HepG2 (cell line): ENCODE results near the gene PEAK1. TPM values are rescaled to one million over a fixed set of nuclear protein-coding genes. Genes with fewer than 3 reads are reported as not detected.

ENCODE experiments used
- ATAC-seq: fragments of 200-7000 bp; cut with Tn5 transposase; 3 replicates; pipeline ENCODE4 v1.9.1; 2020; ENCODE audit warnings: mild to moderate bottlenecking, moderate library complexity
- BruUV-seq: library from RNA; stranded (reverse); fragments of 400-500 nt; replicated peaks from 2 replicates; lab custom pipeline; 2021; lab: Mats Ljungman, UMichigan
- CTCF ChIA-PET: fragments of 300-600 bp; formaldehyde crosslinking; extraction: SDS; loops from one replicate; lab custom pipeline; 2021; ENCODE audit warnings: low total read pairs, inconsistent platforms, low intra/inter-chr PET ratio; lab: Yijun Ruan, JAX
- POLR2A ChIA-PET: fragments of 350-600 bp; sonication (Branson Sonifier 250); formaldehyde crosslinking; loops from one replicate; lab custom pipeline; 2020; ENCODE audit warnings: antibody characterized with exemption, inconsistent platforms; lab: Yijun Ruan, JAX
- DNase-seq: peaks from one replicate; pipeline ENCODE4 v3.0.0-alpha.2; 2015; ENCODE audit warnings: low spot score
- FAIRE-seq: peaks from 3 replicates; lab custom pipeline; 2011; peaks lifted over from hg19 to GRCh38; lab: Jason Lieb, UNC
- H2AFZ ChIP-seq: one replicate; pipeline ENCODE4 v1.6.1; 2011; ENCODE audit warnings: low read length, inconsistent platforms
- H3K27ac ChIP-seq: fragments of 300-600 bp; 3 replicates; pipeline ENCODE4 v1.8.0; 2011; ENCODE audit warnings: mixed run types, mild to moderate bottlenecking, mixed read lengths, low read length, inconsistent platforms; ENCODE audit not compliant: insufficient read depth; ENCODE audit errors: extremely low read length
- H3K27me3 ChIP-seq, 2 experiments: fragments of 200-600 bp in 1 of 2; 2 replicates in 1 of 2; 3 replicates in 1 of 2; pipeline versions ENCODE4 v1.6.0 to v1.8.0; 2011; ENCODE audit warnings: low read length in 2 of 2, mild to moderate bottlenecking in 2 of 2, moderate library complexity in 2 of 2, inconsistent platforms in 1 of 2; ENCODE audit not compliant: insufficient read depth in 2 of 2, control insufficient read depth in 1 of 2
- H3K36me3 ChIP-seq, 2 experiments: fragments of 200-600 bp in 1 of 2; replicated peaks in 1 of 2; 2 replicates in 1 of 2; 3 replicates in 1 of 2; pipeline versions ENCODE4 v1.5.1 to v1.8.0; 2011; ENCODE audit warnings: low read length in 2 of 2, inconsistent platforms in 1 of 2; ENCODE audit not compliant: insufficient read depth in 2 of 2, control insufficient read depth in 1 of 2
- H3K4me1 ChIP-seq: 2 replicates; pipeline ENCODE4 v1.5.1; 2012; ENCODE audit warnings: low read length, inconsistent platforms; ENCODE audit not compliant: insufficient read depth
- H3K4me2 ChIP-seq: 2 replicates; pipeline ENCODE4 v1.6.0; 2011; ENCODE audit warnings: low read depth, low read length, inconsistent platforms
- H3K4me3 ChIP-seq, 3 experiments: fragments of 200-600 bp in 1 of 3; sonication (generic), shearing (Covaris generic) in 1 of 3; replicated peaks in 1 of 3; 2 replicates each; pipeline ENCODE4 v1.5.1; 2011 to 2016; ENCODE audit warnings: low read length in 3 of 3, inconsistent platforms in 2 of 3, low read depth in 2 of 3, mild to moderate bottlenecking in 2 of 3, control low read depth in 1 of 3, mixed read lengths in 1 of 3; ENCODE audit not compliant: insufficient read depth in 1 of 3
- H3K79me2 ChIP-seq: one replicate; pipeline ENCODE4 v1.6.1; 2011; ENCODE audit warnings: low read length, inconsistent platforms; ENCODE audit not compliant: insufficient read depth
- H3K9ac ChIP-seq: 2 replicates; pipeline ENCODE4 v1.6.0; 2011; ENCODE audit warnings: mild to moderate bottlenecking, low read depth, low read length, inconsistent platforms; ENCODE audit not compliant: insufficient read depth
- H3K9me3 ChIP-seq: 2 replicates; pipeline ENCODE4 v1.5.1; 2012; ENCODE audit warnings: mild to moderate bottlenecking, low read length
- H4K20me1 ChIP-seq: 2 replicates; pipeline ENCODE4 v1.6.0; 2011; ENCODE audit warnings: inconsistent platforms, mild to moderate bottlenecking, low read length, moderate library complexity; ENCODE audit not compliant: insufficient read depth
- AKAP8 ChIP-seq: sonication (generic); formaldehyde crosslinking; IDR thresholded peaks from 2 replicates; pipeline ENCODE4 v1.5.1; 2020; ENCODE audit warnings: mild to moderate bottlenecking, missing genetic modification reagents
- ARNT2 ChIP-seq: sonication (generic); formaldehyde crosslinking; IDR thresholded peaks from 2 replicates; pipeline ENCODE4 v1.8.0; 2022; ENCODE audit warnings: mild to moderate bottlenecking, low read depth, missing genetic modification reagents, moderate library complexity
- CENPBD1 ChIP-seq: sonication (generic); formaldehyde crosslinking; IDR thresholded peaks from 2 replicates; pipeline ENCODE4 v1.8.0; 2022; ENCODE audit warnings: missing genetic modification reagents, low read depth, mild to moderate bottlenecking, borderline replicate concordance
- HHEX ChIP-seq: IDR thresholded peaks from 2 replicates; pipeline ENCODE4 v1.6.1; 2016; ENCODE audit warnings: control low read depth
- HNRNPK ChIP-seq: fragments of 200-400 bp; formaldehyde crosslinking; IDR thresholded peaks from 2 replicates; pipeline ENCODE4 v1.6.1; 2018; ENCODE audit warnings: low read length, low read depth, moderate library complexity, mild to moderate bottlenecking; ENCODE audit not compliant: poor library complexity, severe bottlenecking
- NAIF1 ChIP-seq: sonication (generic); formaldehyde crosslinking; IDR thresholded peaks from 2 replicates; pipeline ENCODE4 v1.5.0; 2020; ENCODE audit warnings: mild to moderate bottlenecking, missing genetic modification reagents, borderline replicate concordance
- PAX8 ChIP-seq: sonication (generic); formaldehyde crosslinking; IDR thresholded peaks from 2 replicates; pipeline ENCODE4 v1.8.0; 2022; ENCODE audit warnings: mild to moderate bottlenecking, missing genetic modification reagents, borderline replicate concordance
- RAD21 ChIP-seq: fragments of 450-650 bp; formaldehyde crosslinking; IDR thresholded peaks from 2 replicates; pipeline ENCODE4 v1.5.0; 2020; ENCODE audit warnings: mild to moderate bottlenecking
- SP2 ChIP-seq: sonication (generic); formaldehyde crosslinking; IDR thresholded peaks from 2 replicates; pipeline ENCODE4 v1.5.1; 2020; ENCODE audit warnings: mild to moderate bottlenecking, missing genetic modification reagents
- TMF1 ChIP-seq: sonication (generic); formaldehyde crosslinking; IDR thresholded peaks from 2 replicates; pipeline ENCODE4 v1.8.1; 2022; ENCODE audit warnings: low read depth, missing genetic modification reagents
- ZBTB39 ChIP-seq: sonication (generic); formaldehyde crosslinking; IDR thresholded peaks from 2 replicates; pipeline ENCODE4 v1.5.0; 2020; ENCODE audit warnings: missing genetic modification reagents
- ZHX1 ChIP-seq: sonication (generic); formaldehyde crosslinking; IDR thresholded peaks from 2 replicates; pipeline ENCODE4 v1.8.1; 2022; ENCODE audit warnings: low read depth, mild to moderate bottlenecking, missing genetic modification reagents
- ZMAT3 ChIP-seq: sonication (generic); formaldehyde crosslinking; conservative IDR thresholded peaks from 2 replicates; pipeline ENCODE4 v1.7.0; 2021; ENCODE audit warnings: missing genetic modification reagents
- ZNF264 ChIP-seq: sonication (generic); formaldehyde crosslinking; IDR thresholded peaks from 2 replicates; pipeline ENCODE4 v1.4.0; 2020; ENCODE audit warnings: missing genetic modification reagents
- ZNF672 ChIP-seq: sonication (generic); formaldehyde crosslinking; IDR thresholded peaks from 2 replicates; pipeline ENCODE4 v1.8.1; 2022; ENCODE audit warnings: missing genetic modification reagents
- ZNF772 ChIP-seq: sonication (generic); formaldehyde crosslinking; IDR thresholded peaks from 2 replicates; pipeline ENCODE4 v1.5.0; 2020; ENCODE audit warnings: mild to moderate bottlenecking, missing genetic modification reagents
- ZNF841 ChIP-seq: sonication (generic); formaldehyde crosslinking; IDR thresholded peaks from 2 replicates; pipeline ENCODE4 v1.8.1; 2023; ENCODE audit warnings: missing genetic modification reagents, borderline replicate concordance
- ZSCAN30 ChIP-seq: sonication (generic); formaldehyde crosslinking; IDR thresholded peaks from 2 replicates; pipeline ENCODE4 v1.5.0; 2020; ENCODE audit warnings: mild to moderate bottlenecking, missing genetic modification reagents
- WGBS: methylation state at CpG from one replicate; pipeline ENCODE4 v1.1.6; 2017; ENCODE audit warnings: low lambda C conversion rate; 5-methylcytosine and 5-hydroxymethylcytosine counted together
- in situ Hi-C: cut with HindIII; loops from 2 replicates; pipeline ENCODE4 v1.10.0; 2017; ENCODE audit warnings: low pct_unique_long_range_greater_than_20kb; ENCODE audit not compliant: extremely low pct_ligation_motif_present
- intact Hi-C: fragments of 100-400 bp; cut with micrococcal nuclease; formaldehyde crosslinking; loops from one replicate; pipeline ENCODE4 v1.10.0; 2022; ENCODE audit not compliant: unreplicated experiment
- polyA plus RNA-seq, 8 experiments: library from polyadenylated mRNA; depleted of rRNA in 3 of 8; stranded (reverse) in 7 of 8; unstranded in 1 of 8; fragments of >200 nt; fragmentation: Illumina TruSeq in 4 of 8; extraction: Trizol in 4 of 8; gene quantifications; 2 replicates each; pipeline versions ENCODE4 v1.2.1 to v1.2.3, GENCODE V29; 2011 to 2016; ENCODE audit warnings: low read depth in 4 of 8, missing spikeins in 1 of 8, mixed read lengths in 1 of 8; ENCODE audit not compliant: insufficient read depth in 1 of 8
- total RNA-seq, 5 experiments: library from RNA; depleted of rRNA; stranded (reverse); fragments of >200 nt; fragmentation: Illumina TruSeq; extraction: Trizol; gene quantifications; 2 replicates each; pipeline ENCODE4 v1.2.3, GENCODE V29; 2016; ENCODE audit warnings: low read depth in 1 of 5

The PEAK1 gene
- total and polyA plus RNA-seq, 2 of the 13 experiments (the other 11 are each of a cell fraction or from before 2014, with no cell fraction given) = 6.0 to 6.6 TPM

GRCh38 chr15:77416148-77416455, 3.8 kb downstream of the PEAK1 start:
- CTCF ChIA-PET = no interaction called here
- Histone ChIP-seq H3K9me3 (no peaks in the 10 kb centered on the region), H3K9ac (no peak overlapping the region), H3K4me1 (peaks cover 36% of the 10 kb centered on the region), H3K36me3 (no peaks in the 10 kb centered on the region)
- no peak for DNase-seq
- TF ChIP-seq ZNF264 (CRISPR knock-in tag) (no peak), HNRNPK (no peak), HHEX (CRISPR knock-in tag) (no peak), ZSCAN30 (no peak), ZNF672 (no peak), ZNF772 (CRISPR knock-in tag) (no peak), RAD21 (CRISPR knock-in tag) (no peak), SP2 (CRISPR knock-in tag) (no peak), AKAP8 (CRISPR knock-in tag) (no peak), ZMAT3 (CRISPR knock-in tag) (no peak), CENPBD1 (no peak), ZBTB39 (CRISPR knock-in tag) (no peak), ARNT2 (no peak), ZHX1 (CRISPR knock-in tag) (no peak), TMF1 (CRISPR knock-in tag) (no peak), ZNF841 (CRISPR knock-in tag) (no peak), PAX8 (no peak), NAIF1 (no peak)
- TF ChIP-seq, all 625 proteins: peak for 0
- peaks cover 76% of the 10 kb centered on the region for H3K79me2 ChIP-seq
- POLR2A ChIA-PET = no interaction called here
- H2AFZ ChIP-seq = no peak overlapping the region
- FAIRE-seq (no peak), ATAC-seq (no peak)
- BruUV-seq = no TSS peak
- no peak overlapping the region for H3K27ac ChIP-seq
- intact Hi-C loops = no loop called here
- H3K4me3 ChIP-seq = no peak overlapping the region
- no peaks in the 10 kb centered on the region; a peak in 2 of 5 replicates for H3K27me3 ChIP-seq
- H3K4me2 ChIP-seq = no peak overlapping the region
- in situ Hi-C loops = no loop called here
- H4K20me1 ChIP-seq = peaks cover 9% of the 10 kb centered on the region; the same call in 1 of the 2 replicates
- WGBS = 93% methylated on average over 2 of the region's 2 CpGs
